Measurements from ENCODE around the gene DUS4L. TPM values are rescaled to one million over a fixed set of nuclear protein-coding genes. Genes with fewer than 3 reads are reported as not detected.

Gene DUS4L
- total and polyA plus RNA-seq, 2 of the 13 experiments (the other 11 are each of a cell fraction or from before 2014, with no cell fraction given): 5.6 to 9.8 TPM

GRCh38 chr7:107563775-107564552 is at the start of gene DUS4L, which contains the start of gene COG5 (continued):
- peak; percentile 25; the same call in 1 of the 2 replicates for TF ChIP-seq ZBTB14 (CRISPR knock-in tag; IDR thresholded peaks at IDR 0.05)
- TF ChIP-seq ZFP36L1 (CRISPR knock-in tag; IDR thresholded peaks at IDR 0.05): peak; percentile 64; the same call in 1 of the 2 replicates
- peak; percentile 30; the same call in 1 of the 2 replicates for TF ChIP-seq BCL6 (CRISPR knock-in tag; IDR thresholded peaks at IDR 0.05)
- peak; percentile 89 for TF ChIP-seq IRF2 (CRISPR knock-in tag; IDR thresholded peaks at IDR 0.05)
- no peak for TF ChIP-seq GABPA (IDR thresholded peaks at IDR 0.05; ENCODE audit: low read depth, low read length)
- 0 out of 2 replicates have a peak, but pooled peaks have one; percentile 37 for TF ChIP-seq GABPA (CRISPR knock-in tag; IDR thresholded peaks at IDR 0.05; ENCODE audit: low read depth)
- TF ChIP-seq ZNF83 (CRISPR knock-in tag; IDR thresholded peaks at IDR 0.05; ENCODE audit: borderline replicate concordance): 0 out of 2 replicates have a peak, but pooled peaks have one; percentile 51
- TF ChIP-seq IKZF4 (CRISPR knock-in tag; IDR thresholded peaks at IDR 0.05; ENCODE audit: borderline replicate concordance, low read depth, not compliant biosample characterization): peak; percentile 94
- 0 out of 2 replicates have a peak, but pooled peaks have one; percentile 60 for TF ChIP-seq ZNF646 (CRISPR knock-in tag; IDR thresholded peaks at IDR 0.05)
- TF ChIP-seq CBX5 (CRISPR knock-in tag; IDR thresholded peaks at IDR 0.05; ENCODE audit: borderline replicate concordance): peak; percentile 63; the same call in 1 of the 2 replicates
- peak; percentile 76; the same call in 1 of the 2 replicates for TF ChIP-seq IRF9 (CRISPR knock-in tag; IDR thresholded peaks at IDR 0.05; ENCODE audit: borderline replicate concordance)
- TF ChIP-seq KLF16 (CRISPR knock-in tag; IDR thresholded peaks at IDR 0.05): peak in 1 of 2 experiments; percentile 98; a peak in 2 of 4 replicates
- TF ChIP-seq UBTF (CRISPR knock-in tag; IDR thresholded peaks at IDR 0.05): peak; percentile 76
- no peak for TF ChIP-seq CREBL2 (CRISPR knock-in tag; IDR thresholded peaks at IDR 0.05; ENCODE audit: borderline replicate concordance)
- TF ChIP-seq TOE1 (CRISPR knock-in tag; IDR thresholded peaks at IDR 0.05): 0 out of 2 replicates have a peak, but pooled peaks have one; percentile 29
- peak; percentile 99 for TF ChIP-seq KMT2A (CRISPR knock-in tag; IDR thresholded peaks at IDR 0.05)
- peak; percentile 95 for TF ChIP-seq ZFX (CRISPR knock-in tag; IDR thresholded peaks at IDR 0.05; ENCODE audit: low read depth)
